ENCODE measurements around the gene TFF3.

Gene TFF3

GRCh38 chr21:42289926-42290325, 25.3 kb downstream of the TFF3 start:
- no peak for DNase-seq (ENCODE audit: low spot score)

DNA sequence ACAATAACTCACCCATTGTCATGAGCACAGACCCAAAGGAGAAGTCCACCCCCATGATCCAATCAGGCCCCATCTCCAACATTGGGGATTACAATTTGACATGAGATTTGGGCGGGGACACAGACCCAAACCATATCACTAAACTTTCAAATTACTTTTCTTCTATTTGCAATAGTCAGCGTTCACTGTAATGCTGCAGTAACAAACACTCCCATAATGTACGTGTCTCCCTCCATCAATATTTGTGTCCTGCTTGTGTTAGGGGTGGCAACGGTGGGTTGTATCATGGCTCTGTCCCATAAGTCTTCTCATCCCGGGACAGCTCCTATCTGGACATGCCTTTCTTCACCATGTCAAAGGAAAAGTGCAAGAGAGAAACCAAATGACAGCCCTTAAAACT, 26.2 kb downstream of the TFF3 start:
- DNase-seq (ENCODE audit: low spot score), result no peak

GRCh38 chr21:42287193-42288083, 27.8 kb downstream of the TFF3 start:
- no peak for DNase-seq (ENCODE audit: low spot score)

DNA sequence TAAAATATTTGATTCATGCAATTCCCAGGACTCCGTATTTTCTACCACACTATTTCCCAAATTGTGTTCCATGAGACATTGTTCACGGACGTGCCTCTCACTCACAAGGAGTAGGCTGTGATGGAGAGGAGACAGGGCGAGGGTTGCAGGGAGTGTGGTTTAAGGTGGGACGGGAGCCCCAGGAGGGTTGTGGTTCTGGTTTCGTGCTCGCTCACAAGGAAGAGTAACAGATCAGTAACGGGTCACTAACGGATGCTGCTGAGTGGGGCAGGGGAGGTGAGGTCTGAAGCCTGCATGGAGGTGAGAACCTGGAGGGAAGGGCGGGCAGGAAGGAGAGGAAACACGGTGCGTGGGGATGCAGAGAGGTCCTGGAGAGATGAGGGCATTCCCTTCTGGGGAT, 28.8 kb downstream of the TFF3 start:
- DNase-seq (ENCODE audit: low spot score), result peak; percentile 29

DNA sequence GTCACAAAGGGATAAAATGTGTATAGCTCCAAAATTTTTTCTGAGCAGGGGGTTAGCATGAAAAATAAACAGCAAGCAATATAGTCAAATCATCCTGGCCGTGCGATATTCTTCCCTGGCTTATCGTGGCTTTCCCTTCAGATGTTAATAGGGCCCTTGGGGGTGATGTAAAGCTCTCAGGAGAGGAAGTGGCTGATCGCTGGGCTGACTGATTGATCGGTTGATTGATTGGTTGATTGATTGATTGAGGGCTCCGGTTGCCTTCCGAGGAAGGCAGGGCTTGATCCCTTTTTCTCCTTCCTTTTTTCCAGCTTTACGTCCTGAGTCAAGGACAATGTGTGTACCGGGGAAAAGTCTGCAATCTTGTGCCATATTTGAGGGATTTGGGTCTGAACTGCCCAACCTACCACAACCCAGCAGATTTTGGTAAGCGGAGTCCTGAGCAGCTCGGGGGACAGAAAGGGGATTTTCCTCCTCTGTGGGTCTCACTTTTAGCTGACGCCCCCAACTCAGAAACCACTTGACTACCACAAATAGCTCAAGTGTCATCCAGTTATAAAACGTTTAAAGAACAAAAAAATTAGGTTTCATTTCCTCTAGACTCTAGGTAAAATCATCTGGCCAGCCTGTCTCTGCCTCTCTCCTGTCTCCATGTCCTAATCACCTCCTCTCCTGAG, 29.5 kb downstream of the TFF3 start:
- no peak for DNase-seq (ENCODE audit: low spot score)

- DNase-seq (ENCODE audit: low spot score), result no peak
Measured at GRCh38 chr21:42282715-42283114, 32.5 kb downstream of the TFF3 start.

DNA sequence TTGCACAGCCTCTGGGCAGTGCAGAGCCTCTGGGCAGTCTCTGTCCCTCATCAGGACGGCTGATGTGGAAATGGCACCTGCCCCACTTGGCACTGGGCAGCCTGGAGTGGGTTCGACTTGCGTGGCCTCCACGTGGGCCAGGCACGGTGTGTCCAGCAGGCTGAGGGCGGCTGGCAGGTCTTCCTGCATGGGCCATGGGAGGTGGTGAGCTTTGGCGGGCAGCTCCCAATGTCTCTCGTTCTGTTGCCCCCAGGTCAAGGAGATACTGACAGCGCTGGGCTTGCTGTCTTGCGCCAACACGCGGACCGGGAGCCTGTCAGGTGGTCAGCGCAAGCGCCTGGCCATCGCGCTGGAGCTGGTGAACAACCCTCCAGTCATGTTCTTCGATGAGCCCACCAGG, 33.2 kb downstream of the TFF3 start:
- no peak for DNase-seq (ENCODE audit: low spot score)

- no peak for DNase-seq (ENCODE audit: low spot score)
Measured at GRCh38 chr21:42281181-42281680, 34.0 kb downstream of the TFF3 start.

- no peak for DNase-seq (ENCODE audit: low spot score)
Measured at GRCh38 chr21:42280356-42281180, 34.6 kb downstream of the TFF3 start.

DNA sequence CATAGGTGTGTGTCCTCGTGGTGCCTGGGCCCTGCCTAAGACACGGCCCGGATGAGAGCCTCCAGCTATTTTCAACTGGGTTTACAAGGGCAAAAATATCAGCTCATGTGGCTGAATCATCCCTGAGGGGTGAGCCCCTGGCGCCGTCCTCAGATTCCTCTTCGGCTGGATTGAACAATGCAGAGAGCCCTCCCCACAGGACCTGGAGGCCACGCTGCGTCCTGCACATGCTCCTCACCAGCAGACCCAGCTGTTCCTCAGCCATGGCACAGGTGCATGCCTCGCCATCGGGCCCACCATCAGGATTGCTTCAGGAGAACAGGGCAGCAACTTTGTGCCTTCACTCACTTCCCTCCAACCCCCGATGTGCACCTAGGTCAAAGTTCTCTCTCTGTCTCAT, 35.3 kb downstream of the TFF3 start:
- no peak for DNase-seq (ENCODE audit: low spot score)

DNA sequence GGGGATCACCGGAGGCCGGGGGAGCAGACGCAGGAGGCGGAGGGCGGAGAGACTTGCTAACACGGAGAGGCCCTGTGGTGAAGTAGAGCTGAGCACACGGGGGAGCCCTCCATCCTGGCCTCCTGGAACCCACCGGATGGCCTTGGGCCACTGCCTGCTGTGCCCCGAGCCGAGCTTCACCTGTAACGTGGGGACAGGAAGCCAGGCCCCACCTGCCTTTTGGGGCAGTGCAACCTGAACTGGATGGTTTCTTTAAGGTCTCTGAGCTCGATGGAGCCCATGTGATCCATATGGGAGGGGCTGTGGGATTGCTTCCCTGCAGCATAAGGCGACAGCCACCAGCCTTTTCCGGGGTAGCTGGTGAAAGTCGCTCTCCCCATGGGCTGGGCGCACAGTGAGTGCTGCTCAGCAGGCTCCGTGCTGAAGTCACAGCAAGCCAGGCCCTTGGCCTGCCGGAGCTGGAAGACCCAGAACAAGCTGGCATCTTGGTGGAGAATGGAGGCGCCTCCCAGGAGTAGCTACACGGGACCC, 35.8 kb downstream of the TFF3 start:
- no peak for DNase-seq (ENCODE audit: low spot score)

- DNase-seq (ENCODE audit: low spot score), result no peak
Measured at GRCh38 chr21:42278451-42279149, 36.6 kb downstream of the TFF3 start.

DNA sequence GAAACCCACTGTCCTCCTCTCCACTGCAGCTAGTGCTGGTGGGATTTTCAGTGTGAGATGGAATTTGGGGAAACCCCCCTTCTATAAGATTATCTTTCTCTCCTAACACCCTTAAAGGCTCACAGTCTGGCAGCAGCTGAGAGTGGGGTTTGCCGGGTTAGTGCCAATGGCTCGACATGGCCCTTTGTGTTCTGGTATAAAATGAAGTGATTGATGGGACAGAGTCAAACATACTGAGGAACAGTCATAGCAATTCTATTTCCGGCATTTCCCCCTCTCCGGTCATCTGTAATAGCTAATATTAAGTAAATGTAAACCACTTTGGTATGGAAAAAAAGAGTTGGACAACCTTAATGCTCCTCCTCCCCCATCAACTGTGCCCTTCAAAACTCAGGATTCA, 37.6 kb downstream of the TFF3 start:
- no peak for DNase-seq (ENCODE audit: low spot score)

- no peak for DNase-seq (ENCODE audit: low spot score)
Measured at GRCh38 chr21:42276526-42277154, 38.6 kb downstream of the TFF3 start.

DNA sequence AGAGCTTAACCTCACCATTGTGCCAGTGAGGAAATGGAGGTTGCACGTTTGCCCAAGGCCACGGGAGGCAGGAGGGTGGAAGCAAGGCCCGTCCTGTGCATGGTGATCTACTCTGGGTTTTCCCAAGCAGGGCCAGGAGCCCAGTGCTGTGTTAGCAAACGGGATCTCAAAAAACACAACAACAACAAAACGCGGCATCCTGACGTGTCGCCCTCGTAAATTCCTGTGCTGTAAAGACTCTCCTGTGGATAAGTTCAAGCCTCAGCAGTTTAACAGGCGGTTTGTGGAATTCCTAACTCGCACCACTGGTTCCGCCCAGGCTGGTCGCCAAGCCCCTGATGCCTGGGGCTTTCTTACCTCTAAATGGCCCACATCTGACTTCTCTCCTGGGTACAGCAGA, 39.1 kb downstream of the TFF3 start:
- no peak for DNase-seq (ENCODE audit: low spot score)

DNA sequence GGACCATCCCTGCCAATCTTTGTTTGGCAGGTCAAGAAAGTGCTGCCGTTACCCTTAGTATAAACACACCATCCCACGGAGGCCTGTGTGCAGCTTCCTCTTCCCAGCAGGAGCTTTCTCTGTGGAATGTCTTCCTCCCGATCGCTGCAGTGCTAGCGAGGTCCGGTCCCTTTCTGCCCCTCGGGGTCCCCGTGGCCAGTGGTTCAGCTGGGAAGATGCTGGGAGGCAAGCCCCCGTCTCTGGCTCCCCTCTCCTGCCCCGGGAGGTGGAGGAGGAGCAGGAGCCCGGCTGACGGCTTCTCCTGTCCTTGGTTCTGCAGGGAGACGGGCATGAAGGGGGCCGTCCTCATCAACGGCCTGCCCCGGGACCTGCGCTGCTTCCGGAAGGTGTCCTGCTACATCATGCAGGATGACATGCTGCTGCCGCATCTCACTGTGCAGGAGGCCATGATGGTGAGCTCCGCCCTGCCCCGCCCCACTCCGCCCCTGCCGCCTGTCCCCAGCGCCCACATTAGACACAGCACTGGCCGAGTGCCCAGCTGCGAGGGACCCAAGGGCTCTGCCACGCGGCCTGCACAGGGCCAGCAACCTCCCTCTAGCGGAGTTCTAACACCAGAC, 42.1 kb downstream of the TFF3 start:
- DNase-seq (ENCODE audit: low spot score), result no peak

DNA sequence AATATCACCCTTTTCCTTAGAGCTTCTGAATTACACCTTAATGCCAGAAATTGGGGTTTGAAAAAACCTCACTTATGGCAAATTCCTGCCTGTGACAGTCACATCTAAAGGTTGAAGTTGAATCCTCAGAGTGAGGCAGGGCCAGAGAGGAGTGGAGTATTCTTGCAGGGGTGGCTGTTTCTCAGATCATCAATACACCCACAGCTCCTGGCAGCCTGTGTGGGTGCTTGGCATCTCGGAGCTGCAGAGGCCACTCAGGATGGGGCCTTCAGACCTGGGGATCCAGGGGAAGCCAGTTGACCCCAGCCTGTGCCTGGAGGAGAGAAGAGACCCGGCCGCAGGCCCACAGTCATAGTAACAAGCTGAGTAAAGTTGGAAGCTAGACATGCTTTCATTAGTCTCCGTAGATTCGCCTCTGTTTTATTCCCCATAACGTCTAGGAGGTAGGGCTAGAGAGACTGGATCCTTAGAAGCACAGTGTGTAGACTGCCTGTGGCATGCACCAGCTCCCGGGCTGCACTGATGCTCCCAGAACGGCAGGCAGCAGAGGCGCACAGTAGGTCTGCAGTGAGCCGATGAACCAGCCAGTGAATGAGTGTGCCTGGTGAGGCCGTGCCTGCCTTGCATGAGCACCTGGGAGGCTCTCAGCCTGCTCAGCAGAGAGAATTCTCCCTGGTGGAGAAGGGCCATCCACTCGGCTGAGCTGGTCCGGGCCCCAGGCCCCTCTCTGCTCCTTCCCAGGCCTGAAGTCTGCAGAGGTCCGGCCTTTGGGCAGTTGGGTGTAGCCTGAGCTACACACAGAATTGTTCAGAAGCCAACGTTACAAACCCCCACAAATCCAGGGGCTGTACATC, 42.9 kb downstream of the TFF3 start:
- DNase-seq (ENCODE audit: low spot score), result no peak

DNA sequence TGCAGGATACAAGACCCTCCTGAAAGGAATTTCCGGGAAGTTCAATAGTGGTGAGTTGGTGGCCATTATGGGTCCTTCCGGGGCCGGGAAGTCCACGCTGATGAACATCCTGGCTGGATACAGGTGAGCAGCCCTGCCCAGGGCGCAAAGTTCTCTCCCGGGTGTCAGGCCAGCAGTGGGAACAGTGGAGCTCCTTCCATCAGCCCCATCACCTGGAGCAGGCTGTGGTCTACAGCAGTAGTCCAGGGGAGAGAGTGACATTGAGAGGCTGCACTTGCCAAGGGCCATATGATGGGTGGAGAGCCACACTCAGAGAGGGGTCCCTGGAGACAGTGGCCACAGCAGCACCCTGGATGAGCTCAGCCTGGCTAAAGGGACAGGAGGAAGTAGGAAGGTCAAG, 44.1 kb downstream of the TFF3 start:
- DNase-seq (ENCODE audit: low spot score), result no peak

DNA sequence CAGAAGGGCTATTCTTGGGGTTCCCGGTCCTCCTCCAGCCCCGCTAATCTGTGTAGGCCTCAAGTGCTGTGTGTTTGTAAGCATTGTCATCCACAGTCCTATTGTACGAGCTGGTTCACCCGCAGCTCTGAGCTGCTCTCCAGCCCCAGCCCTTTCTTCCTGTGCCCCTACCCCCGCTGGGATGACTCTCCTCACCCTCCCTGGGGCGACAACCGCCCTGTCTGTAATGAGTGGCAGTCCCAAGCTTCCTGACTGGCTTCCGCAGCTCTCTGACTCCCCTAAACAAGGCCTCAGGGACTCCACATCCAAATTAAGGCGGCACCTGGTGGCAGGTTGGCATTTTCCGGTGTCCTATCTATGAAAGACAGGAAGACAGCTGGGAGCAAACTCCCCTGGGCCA, 45.8 kb downstream of the TFF3 start:
- no peak for DNase-seq (ENCODE audit: low spot score)
